ENCODE measurements around the gene PPP2R2C.

DNA sequence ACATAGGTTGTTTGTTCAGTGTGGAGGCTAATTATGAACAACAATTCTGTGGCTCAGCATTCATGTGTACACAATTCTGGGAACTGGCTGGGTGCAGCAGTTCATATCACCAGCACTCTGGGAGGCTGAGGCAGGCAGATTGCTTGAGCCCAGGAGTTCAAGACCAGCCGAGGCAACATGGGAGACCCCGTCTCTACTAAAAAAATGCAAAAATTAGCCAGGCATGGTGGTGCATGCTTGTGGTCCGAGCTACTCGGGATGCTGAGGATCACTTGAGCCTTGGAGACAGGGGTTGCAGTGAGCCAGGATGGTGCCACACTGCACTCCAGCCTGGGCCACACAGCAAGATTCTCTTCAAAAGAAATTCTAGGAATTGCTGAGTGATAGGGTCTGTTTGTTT, 4.5 kb upstream of the PPP2R2C start:
- TF ChIP-seq CTCF (conservative IDR thresholded peaks at IDR 0.05; ENCODE audit: low read depth, low read length) (no peak), EZH2 (IDR thresholded peaks at IDR 0.05; ENCODE audit: low read length, unreplicated experiment) (no peak), EZH2phosphoT487 (IDR thresholded peaks at IDR 0.05; ENCODE audit: borderline replicate concordance, low read length) (no peak)

Data from PC-3 (cell line).